Stomach (tissue), 9 donors: ENCODE data around the gene USP40. TPM values are rescaled to one million over a fixed set of nuclear protein-coding genes. Genes with fewer than 3 reads are reported as not detected.
A peak's percentile ranks its signal among the peaks of the same experiment; 100 is the strongest.

Experiments used
- DNase-seq, 2 donors: peaks; one replicate each; pipeline versions ENCODE4 v3.0.0 to v3.0.0-alpha.2; 2013 to 2019
- H3K27ac ChIP-seq, 5 donors: fragments of 200-600 bp in 4 of 5; sonication (generic) in 4 of 5; one replicate each; pipeline ENCODE4 v1.5.1; 2013 to 2019; ENCODE audit warnings: mild to moderate bottlenecking in 1 of 5, moderate library complexity in 1 of 5
- H3K27me3 ChIP-seq, 3 donors: fragments of 200-600 bp; sonication (generic); one replicate each; pipeline ENCODE4 v1.5.1; 2017 to 2019; ENCODE audit warnings: mixed run types in 1 of 3
- H3K36me3 ChIP-seq, 4 donors: fragments of 200-600 bp; sonication (generic); 1 replicate in 3 of 4; 2 replicates in 1 of 4; pipeline ENCODE4 v1.5.1; 2016 to 2019
- H3K4me1 ChIP-seq, 4 donors: fragments of 200-600 bp; sonication (generic); one replicate each; pipeline ENCODE4 v1.5.1; 2016 to 2019
- H3K4me3 ChIP-seq, 4 donors: fragments of 200-600 bp; sonication (generic) in 3 of 4; one replicate each; pipeline ENCODE4 v1.5.1; 2016 to 2019; ENCODE audit warnings: mild to moderate bottlenecking in 1 of 4
- H3K9me3 ChIP-seq, 4 donors: fragments of 200-600 bp; sonication (generic); one replicate each; pipeline ENCODE4 v1.5.1; 2016 to 2019
- CTCF ChIP-seq, 7 experiments: fragments of 450-650 bp in 4 of 7; fragments of 200-600 bp in 3 of 7; sonication (generic) in 3 of 7; IDR thresholded peaks; one replicate each; pipeline ENCODE4 v1.5.1; 2016 to 2019; ENCODE audit warnings: antibody characterized with exemption in 7 of 7, control low read depth in 2 of 7, mild to moderate bottlenecking in 1 of 7
- EP300 ChIP-seq: sonication (generic); formaldehyde crosslinking; IDR thresholded peaks from one replicate; pipeline ENCODE4 v1.6.1; 2017; ENCODE audit warnings: antibody characterized with exemption
- POLR2A ChIP-seq, 4 donors: fragments of 450-650 bp; IDR thresholded peaks; one replicate each; pipeline ENCODE4 v1.6.1; 2016; ENCODE audit warnings: antibody characterized with exemption in 4 of 4, control low read depth in 2 of 4, mild to moderate bottlenecking in 1 of 4, moderate library complexity in 1 of 4
- POLR2AphosphoS5 ChIP-seq, 3 donors: sonication (generic); formaldehyde crosslinking; IDR thresholded peaks; one replicate each; pipeline ENCODE4 v1.6.1; 2016; ENCODE audit warnings: antibody characterized with exemption in 3 of 3
- WGBS, 5 donors: extraction: QIAGEN DNeasy Blood & Tissue Kit in 3 of 5; methylation state at CpG; one replicate each; pipeline versions ENCODE4 v1.1.5 to v1.1.7; 2013 to 2018; 5-methylcytosine and 5-hydroxymethylcytosine counted together
- intact Hi-C: fragments of 100-400 bp; cut with DNase I; formaldehyde crosslinking; loops from one replicate; pipeline ENCODE4 v1.15.1; 2023; ENCODE audit warnings: low total_unique reads
- polyA plus RNA-seq, 3 donors: library from polyadenylated mRNA; stranded (reverse); fragments of 200-250 nt; gene quantifications; one replicate each; pipeline ENCODE4 v1.2.3, GENCODE V29; 2013
- total RNA-seq, 5 donors: library from RNA; depleted of rRNA; stranded (reverse); fragments of >200 nt; gene quantifications; one replicate each; pipeline versions ENCODE4 v1.1.0 to v1.2.3, GENCODE V29; 2014 to 2016
- donor health status: healthy with polysubstance abuse.
- donor health status: Bipolar disorder and iron deficiency.
- donor health status: healthy.

USP40 gene
- total and polyA plus RNA-seq, 8 donors = 14.5 to 186 (median 31.3) TPM

GRCh38 chr2:233462826-233463470, 103.6 kb downstream of the USP40 start:
- intact Hi-C loops = no loop called here
- Histone ChIP-seq H3K9me3 (no peaks in the 10 kb centered on the region), H3K36me3 (peaks cover 85 to 100% (median 100%) of the 10 kb centered on the region in 4 donors), H3K4me3 (no peak overlapping the region), H3K27ac (peak overlapping the region in 2 of 5 donors; percentile 76 to 79), H3K4me1 (peaks cover 9 to 50% (median 24%) of the 10 kb centered on the region in 4 donors), H3K27me3 (no peaks in the 10 kb centered on the region)
- WGBS, 5 donors = 84 to 89% (median 87%) methylated on average over 18 to 21 of the region's 21 CpGs
- TF ChIP-seq EP300 = no peak
- TF ChIP-seq POLR2A (IDR thresholded peaks at IDR 0.05) = no peak
- TF ChIP-seq CTCF (IDR thresholded peaks at IDR 0.05) = no peak
- no peak for TF ChIP-seq POLR2AphosphoS5 (IDR thresholded peaks at IDR 0.05)
- DNase-seq = no peak

- Histone ChIP-seq H3K4me1 (peaks cover 9 to 50% (median 24%) of the 10 kb centered on the region in 4 donors), H3K9me3 (no peaks in the 10 kb centered on the region), H3K27me3 (no peaks in the 10 kb centered on the region), H3K27ac (peak overlapping the region; percentile 8 to 81 (median 76)), H3K36me3 (peaks cover 84 to 100% (median 100%) of the 10 kb centered on the region in 4 donors), H3K4me3 (no peak overlapping the region)
- WGBS, 5 donors = 83 to 90% (median 88%) methylated on average over 25 of the region's 25 CpGs
- no peak for TF ChIP-seq POLR2A (IDR thresholded peaks at IDR 0.05)
- no peak for TF ChIP-seq EP300
- TF ChIP-seq CTCF (IDR thresholded peaks at IDR 0.05) = no peak
- TF ChIP-seq POLR2AphosphoS5 (IDR thresholded peaks at IDR 0.05) = no peak
- intact Hi-C loops = no loop called here
- DNase-seq = no peak
These were observed 104.3 kb downstream of the USP40 start for GRCh38 chr2:233462202-233462785.

- Histone ChIP-seq H3K36me3 (peaks cover 84 to 100% (median 100%) of the 10 kb centered on the region in 4 donors), H3K4me1 (peaks cover 9 to 50% (median 24%) of the 10 kb centered on the region in 4 donors), H3K27ac (peak overlapping the region; percentile 64 to 90 (median 79)), H3K4me3 (no peak overlapping the region), H3K9me3 (no peaks in the 10 kb centered on the region), H3K27me3 (no peaks in the 10 kb centered on the region)
- intact Hi-C loops = no loop called here
- 51 to 78% (median 69%) methylated on average over 7 to 8 of the region's 8 CpGs for WGBS, 5 donors
- TF ChIP-seq CTCF (IDR thresholded peaks at IDR 0.05) (no peak), POLR2A (IDR thresholded peaks at IDR 0.05) (peak in 1 of 4 donors; percentile 11)
- DNase-seq = no peak
These were observed 105.1 kb downstream of the USP40 start for GRCh38 chr2:233461481-233461891.

GRCh38 chr2:233460726-233461441, 105.7 kb downstream of the USP40 start:
- no peaks in the 10 kb centered on the region for H3K27me3 ChIP-seq
- H3K9me3 ChIP-seq = no peaks in the 10 kb centered on the region
- peak overlapping the region; percentile 66 to 90 (median 79) for H3K27ac ChIP-seq
- intact Hi-C loops = no loop called here
- H3K36me3 ChIP-seq = peaks cover 83 to 100% (median 100%) of the 10 kb centered on the region in 4 donors
- TF ChIP-seq CTCF (IDR thresholded peaks at IDR 0.05) (no peak), POLR2AphosphoS5 (IDR thresholded peaks at IDR 0.05) (peak in 1 of 3 donors; percentile 5)
- H3K4me1 ChIP-seq = peaks cover 9 to 50% (median 24%) of the 10 kb centered on the region in 4 donors
- 38 to 69% (median 42%) methylated on average over 32 of the region's 32 CpGs for WGBS, 5 donors
- H3K4me3 ChIP-seq = no peak overlapping the region
- DNase-seq = peak; percentile 74 to 81
